Aorta (tissue), 5 donors: ENCODE data around the gene F2RL3. TPM values are rescaled to one million over a fixed set of nuclear protein-coding genes. Genes with fewer than 3 reads are reported as not detected.
"Not testable (repeated sequence)": the region's sequence is repeated elsewhere in the genome, so short reads cannot be mapped to it uniquely, and the experiment has no call there.

ENCODE experiments used
- ATAC-seq: fragments of 200-7000 bp; cut with Tn5 transposase; one replicate; pipeline ENCODE4 v1.9.1; 2022; ENCODE audit warnings: moderate library complexity; ENCODE audit not compliant: low FRiP score
- DNase-seq, 2 donors: peaks; one replicate each; pipeline ENCODE4 v3.0.0-alpha.2; 2020
- H3K27ac ChIP-seq, 2 donors: one replicate each; pipeline ENCODE4 v1.5.1; 2013; ENCODE audit warnings: low read length in 2 of 2, mild to moderate bottlenecking in 2 of 2, moderate library complexity in 2 of 2, control low read depth in 1 of 2, inconsistent platforms in 1 of 2, low read depth in 1 of 2
- H3K27me3 ChIP-seq, 2 donors: one replicate each; pipeline ENCODE4 v1.6.1; 2013; ENCODE audit warnings: control low read depth in 1 of 2, low read length in 1 of 2, mild to moderate bottlenecking in 1 of 2, moderate library complexity in 1 of 2; ENCODE audit not compliant: insufficient read depth in 2 of 2, control insufficient read depth in 1 of 2
- H3K36me3 ChIP-seq, 2 donors: one replicate each; pipeline ENCODE4 v1.6.1; 2013; ENCODE audit warnings: control low read depth in 1 of 2, low read length in 1 of 2, mild to moderate bottlenecking in 1 of 2; ENCODE audit not compliant: insufficient read depth in 2 of 2, control insufficient read depth in 1 of 2
- H3K4me1 ChIP-seq, 2 donors: one replicate each; pipeline ENCODE4 v1.6.1; 2013; ENCODE audit warnings: low read length in 2 of 2, control low read depth in 1 of 2, mild to moderate bottlenecking in 1 of 2, moderate library complexity in 1 of 2; ENCODE audit not compliant: insufficient read depth in 2 of 2, control insufficient read depth in 1 of 2
- H3K4me3 ChIP-seq, 2 donors: one replicate each; pipeline ENCODE4 v1.5.1; 2013; ENCODE audit warnings: low read length in 2 of 2, control low read depth in 1 of 2, mild to moderate bottlenecking in 1 of 2
- H3K9me3 ChIP-seq: one replicate; pipeline ENCODE4 v1.6.1; 2013; ENCODE audit warnings: mild to moderate bottlenecking, low read length; ENCODE audit not compliant: control insufficient read depth
- WGBS, 2 donors: extraction: QIAGEN DNeasy Blood & Tissue Kit; methylation state at CpG; one replicate each; pipeline ENCODE4 v1.1.7; 2013; 5-methylcytosine and 5-hydroxymethylcytosine counted together
- intact Hi-C, 2 donors: fragments of 100-400 bp; cut with DNase I; formaldehyde crosslinking; loops; one replicate each; pipeline versions ENCODE4 v1.14.2 to v1.15.0; 2022
- polyA plus RNA-seq, 2 donors: library from polyadenylated mRNA; stranded (reverse); fragments of 200-250 nt; gene quantifications; one replicate each; pipeline ENCODE4 v1.2.3, GENCODE V29; 2013
- total RNA-seq, 2 donors: library from RNA; stranded (reverse); fragmentation: NEBNext Ultra II Directional; extraction: Animal tissue kit (Norgen Biotek cat#: 25700); gene quantifications; one replicate each; pipeline ENCODE4 v1.2.1, GENCODE V29; 2021
- donor health status: healthy with polysubstance abuse.
- donor health status: Bipolar disorder and iron deficiency.
- donor health status: DM: no; HTN: no; CAD: no.
- donor health status: DM: no; HTN: no; CAD: no.
- donor health status: DM: yes; HTN: yes; CAD: no.

Gene F2RL3
- total and polyA plus RNA-seq, 4 donors, result 0.13 to 9.9 (median 0.45) TPM

- intact Hi-C loops, result no loop called here
- 91 to 94% methylated on average over 28 to 30 of the region's 30 CpGs for WGBS, 2 donors
- no peak overlapping the region for H3K4me3 ChIP-seq
- ATAC-seq (no peak), DNase-seq (no peak)
- H3K27ac ChIP-seq, result no peak overlapping the region
- H3K4me1 ChIP-seq, result no peaks in the 10 kb centered on the region
- H3K9me3 ChIP-seq, result no peaks in the 10 kb centered on the region
- no peaks in the 10 kb centered on the region for H3K27me3 ChIP-seq
- peaks cover 0 to 5% of the 10 kb centered on the region in 2 donors for H3K36me3 ChIP-seq
Observed at GRCh38 chr19:16869331-16869972, 19.3 kb upstream of the F2RL3 start.

- ATAC-seq (no peak), DNase-seq (no peak)
- Histone ChIP-seq H3K27ac (no peak overlapping the region), H3K27me3 (no peaks in the 10 kb centered on the region), H3K4me3 (no peak overlapping the region), H3K9me3 (no peaks in the 10 kb centered on the region), H3K4me1 (no peaks in the 10 kb centered on the region), H3K36me3 (peaks cover 0 to 11% of the 10 kb centered on the region in 2 donors)
- 53 to 58% methylated on average over 7 of the region's 7 CpGs for WGBS, 2 donors
- intact Hi-C loops, result no loop called here
Observed at GRCh38 chr19:16871871-16872270, 16.9 kb upstream of the F2RL3 start.

- DNase-seq (no peak), ATAC-seq (no peak)
- Histone ChIP-seq H3K36me3 (peaks cover 0 to 9% of the 10 kb centered on the region in 2 donors), H3K27ac (no peak overlapping the region), H3K4me1 (no peaks in the 10 kb centered on the region), H3K9me3 (no peaks in the 10 kb centered on the region), H3K27me3 (no peaks in the 10 kb centered on the region), H3K4me3 (no peak overlapping the region)
- intact Hi-C loops, result no loop called here
- 95 to 96% methylated on average over 21 of the region's 21 CpGs for WGBS, 2 donors
Observed at GRCh38 chr19:16872728-16873127, 16.1 kb upstream of the F2RL3 start.

GRCh38 chr19:16873594-16873993, 15.2 kb upstream of the F2RL3 start:
- peaks cover 0 to 10% of the 10 kb centered on the region in 2 donors for H3K36me3 ChIP-seq
- no peaks in the 10 kb centered on the region for H3K27me3 ChIP-seq
- intact Hi-C loops, result no loop called here
- H3K4me1 ChIP-seq, result no peaks in the 10 kb centered on the region
- no peaks in the 10 kb centered on the region for H3K9me3 ChIP-seq
- no peak overlapping the region for H3K4me3 ChIP-seq
- 95% methylated on average over 3 of the region's 3 CpGs for WGBS, 2 donors
- H3K27ac ChIP-seq, result no peak overlapping the region
- ATAC-seq, result no peak
- DNase-seq, result no peak

GRCh38 chr19:16874250-16874977, 14.4 kb upstream of the F2RL3 start:
- 92 to 93% methylated on average over 1 of the region's 1 CpG for WGBS, 2 donors
- intact Hi-C loops, result no loop called here
- Histone ChIP-seq H3K36me3 (peaks cover 2 to 10% of the 10 kb centered on the region in 2 donors), H3K9me3 (no peaks in the 10 kb centered on the region), H3K27ac (no peak overlapping the region), H3K4me3 (no peak overlapping the region), H3K4me1 (no peaks in the 10 kb centered on the region), H3K27me3 (no peaks in the 10 kb centered on the region)
- no peak for DNase-seq
- no peak for ATAC-seq

GRCh38 chr19:16874978-16875299, 13.9 kb upstream of the F2RL3 start:
- ATAC-seq, H3K4me1 ChIP-seq, DNase-seq, H3K27me3 ChIP-seq, H3K4me3 ChIP-seq, H3K36me3 ChIP-seq, intact Hi-C loops, H3K9me3 ChIP-seq, H3K27ac ChIP-seq: not testable (repeated sequence)

GRCh38 chr19:16875584-16876555, 12.9 kb upstream of the F2RL3 start:
- Histone ChIP-seq H3K27me3 (no peaks in the 10 kb centered on the region), H3K36me3 (peaks cover 4 to 8% of the 10 kb centered on the region in 2 donors), H3K9me3 (no peaks in the 10 kb centered on the region), H3K27ac (no peak overlapping the region), H3K4me3 (no peak overlapping the region), H3K4me1 (no peaks in the 10 kb centered on the region)
- 94 to 95% methylated on average over 39 of the region's 39 CpGs for WGBS, 2 donors
- DNase-seq (no peak), ATAC-seq (no peak)
- intact Hi-C loops, result no loop called here

- H3K27ac ChIP-seq, result no peak overlapping the region
- peaks cover 4 to 8% of the 10 kb centered on the region in 2 donors for H3K36me3 ChIP-seq
- ATAC-seq, result no peak
- WGBS, 2 donors, result 87 to 89% methylated on average over 12 of the region's 12 CpGs
- DNase-seq, result no peak
- no peaks in the 10 kb centered on the region for H3K27me3 ChIP-seq
- H3K9me3 ChIP-seq, result peaks cover 2% of the 10 kb centered on the region
- H3K4me3 ChIP-seq, result no peak overlapping the region
- intact Hi-C loops, result no loop called here
- no peaks in the 10 kb centered on the region for H3K4me1 ChIP-seq
Observed at GRCh38 chr19:16876904-16877361, 11.9 kb upstream of the F2RL3 start.
